GM19395 (cell line): ENCODE results near the gene VENTX.

Source experiments
- ATAC-seq: cut with Tn5 transposase; IDR thresholded peaks from one replicate; pipeline ENCODE4 v1.9.1; 2021; ENCODE audit warnings: mild to moderate bottlenecking, moderate library complexity; ENCODE audit not compliant: unreplicated experiment

Gene VENTX

DNA sequence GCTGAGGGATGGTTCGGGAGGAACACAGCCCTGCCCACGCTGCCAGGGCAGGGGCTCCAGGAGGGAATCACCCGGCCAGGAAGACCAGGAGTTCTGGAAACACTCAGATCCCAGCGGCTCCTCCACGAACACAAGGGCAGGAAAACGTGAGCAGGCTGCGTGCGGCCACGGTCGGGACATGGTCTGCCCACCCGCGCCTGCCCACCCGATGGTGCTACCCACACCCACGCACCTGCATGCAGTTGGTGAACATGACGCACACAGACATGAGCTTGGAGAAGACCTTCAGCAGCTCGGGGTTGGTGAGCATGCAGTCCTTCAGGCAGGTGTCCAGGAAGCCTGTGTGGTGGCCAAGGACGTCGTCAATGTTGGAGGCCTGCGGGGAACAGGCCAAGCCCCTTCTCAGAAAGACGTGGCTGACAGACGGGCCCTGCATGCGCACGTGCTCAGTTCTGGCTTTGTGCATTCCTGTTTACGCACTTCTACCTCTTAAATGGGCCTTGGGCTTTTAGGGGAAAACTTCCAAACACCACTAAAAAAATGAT is 45.3 kb downstream of the VENTX start:
- no peak for ATAC-seq

DNA sequence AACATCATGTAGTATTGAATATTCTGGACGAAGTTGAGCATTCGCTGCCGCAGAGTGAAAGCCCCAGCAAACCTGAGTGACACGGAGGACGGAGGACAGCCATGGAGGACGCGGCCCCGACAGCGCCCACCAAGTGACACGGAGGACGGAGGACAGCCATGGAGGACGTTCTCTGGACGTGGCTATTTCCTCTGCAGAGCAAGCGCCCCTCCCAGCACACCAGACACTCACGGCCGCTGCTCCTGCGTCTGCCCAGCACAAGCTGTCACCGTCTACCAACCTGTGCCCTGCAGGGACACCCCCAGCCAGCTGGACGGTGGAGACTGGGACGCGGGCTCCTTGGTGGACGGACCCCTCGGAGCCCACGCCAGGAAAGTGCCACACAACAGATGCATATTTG is 46.3 kb downstream of the VENTX start:
- no peak for ATAC-seq

DNA sequence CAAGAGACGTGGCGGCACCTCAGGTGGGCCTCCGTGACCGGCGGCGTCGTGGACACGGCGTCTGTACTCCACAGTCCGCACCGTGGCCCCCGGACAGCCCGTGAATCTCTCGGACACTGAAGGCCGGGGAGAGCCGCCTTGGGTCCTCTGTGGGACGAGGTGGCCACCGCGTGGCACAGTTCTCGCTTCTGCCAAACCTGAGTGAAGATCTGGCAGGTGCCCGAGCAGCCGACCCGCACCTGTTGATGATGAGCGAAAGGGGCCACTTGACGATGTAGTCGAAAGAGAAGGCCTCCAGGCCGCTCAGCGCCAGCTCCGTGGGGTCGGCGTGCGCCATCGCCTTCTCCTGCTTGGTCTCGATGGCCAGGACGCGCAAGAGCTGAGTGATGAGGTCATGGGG is 47.6 kb downstream of the VENTX start:
- no peak for ATAC-seq

DNA sequence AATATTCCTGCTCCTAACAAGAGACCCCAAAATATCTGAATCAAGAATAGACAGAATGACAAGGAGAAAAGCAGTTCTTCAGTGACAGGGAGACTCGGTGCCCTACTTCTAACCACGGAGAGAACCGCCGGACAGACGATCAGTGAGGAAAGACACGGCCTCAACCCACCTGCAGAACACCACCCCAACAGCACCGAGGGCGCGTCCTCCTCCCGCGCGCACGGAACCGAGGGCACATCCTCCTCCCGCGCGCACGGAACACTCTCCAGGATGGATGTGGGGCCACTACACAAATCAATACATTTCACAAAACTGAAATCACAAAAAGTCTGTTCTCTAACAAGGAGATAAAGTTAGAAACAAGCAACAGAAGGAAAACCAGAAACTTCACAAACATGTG is 48.7 kb downstream of the VENTX start:
- no peak for ATAC-seq

DNA sequence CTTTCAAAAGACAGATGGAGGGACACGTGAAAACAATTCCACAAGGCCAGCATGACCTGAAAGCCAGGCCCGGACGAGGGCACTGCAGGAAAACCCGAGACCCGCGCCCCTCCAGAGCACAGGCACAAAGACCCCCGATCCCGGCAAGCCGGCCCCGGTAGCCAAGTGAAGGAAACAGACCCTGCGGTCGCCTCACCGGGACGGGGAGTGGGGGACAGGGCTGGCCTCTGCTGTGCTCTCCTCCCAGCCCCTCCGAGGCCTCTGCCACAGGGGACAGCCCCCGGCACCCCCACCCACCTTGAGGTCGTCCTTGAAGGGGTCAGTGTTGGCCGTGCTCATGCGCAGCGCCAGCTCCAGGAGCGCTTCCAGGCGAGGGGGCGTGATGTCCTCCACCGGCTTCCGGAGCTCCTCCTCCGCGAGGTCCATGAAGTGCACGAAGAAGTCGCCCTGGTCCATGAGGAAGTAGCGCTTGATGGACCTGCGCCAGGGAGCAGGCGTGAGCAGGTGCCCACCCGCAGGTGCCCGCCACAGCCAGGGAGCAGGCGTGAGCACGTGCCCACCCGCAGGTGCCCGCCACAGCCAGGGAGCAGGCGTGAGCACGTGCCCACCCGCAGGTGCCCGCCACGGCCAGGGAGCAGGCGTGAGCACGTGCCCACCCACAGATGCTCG is 50.3 kb downstream of the VENTX start:
- ATAC-seq: no peak

DNA sequence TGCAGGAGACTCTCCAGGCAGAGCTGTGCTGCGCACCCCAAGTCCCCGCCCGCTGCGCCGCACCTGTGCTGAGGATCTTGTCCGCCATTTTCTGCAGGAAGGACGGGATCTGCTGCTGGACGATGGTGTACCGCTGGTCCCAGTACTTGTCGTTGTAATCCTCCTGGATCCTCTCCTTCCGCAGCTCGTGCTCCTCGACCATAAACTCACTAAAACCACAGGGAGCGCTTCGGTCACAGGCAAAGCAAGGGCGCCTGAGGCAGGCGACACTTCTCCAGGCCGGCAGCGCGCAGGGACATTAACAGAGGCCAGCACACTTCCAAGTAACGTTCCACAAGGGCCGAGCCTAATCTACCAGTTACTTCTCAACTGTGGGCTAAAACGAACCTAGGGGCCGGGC is 52.1 kb downstream of the VENTX start:
- ATAC-seq: no peak
